Measurements from ENCODE around the gene GALR2.

GALR2 gene

DNA sequence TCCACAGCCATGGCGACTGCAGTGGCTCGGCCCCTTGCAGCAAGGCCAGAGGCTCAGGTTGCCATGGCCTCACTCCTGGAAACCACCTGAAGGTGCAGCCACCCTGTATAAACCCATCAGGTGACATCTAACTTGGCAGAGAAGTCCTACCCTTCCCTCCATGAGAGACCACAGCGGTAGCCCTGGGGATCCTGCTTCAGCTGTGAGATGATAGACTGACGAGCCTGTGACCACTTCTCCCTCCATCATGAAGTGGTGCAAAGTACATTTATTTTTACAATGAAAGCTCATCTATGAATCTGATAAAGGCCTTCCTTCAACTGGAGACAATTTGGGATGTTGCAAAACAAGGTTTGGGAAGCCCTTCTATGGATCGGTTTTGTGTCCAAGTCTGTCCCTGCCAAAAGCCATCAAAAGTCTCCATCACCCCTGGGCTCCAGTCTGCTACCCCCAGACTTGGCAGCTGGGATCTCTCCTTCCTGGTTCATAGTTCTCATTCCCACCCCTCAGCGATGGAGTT lies 6.2 kb downstream of the GALR2 start:
- no peak for DNase-seq

GRCh38 chr17:76081295-76082210 lies 7.0 kb downstream of the GALR2 start:
- no peak for DNase-seq

DNA sequence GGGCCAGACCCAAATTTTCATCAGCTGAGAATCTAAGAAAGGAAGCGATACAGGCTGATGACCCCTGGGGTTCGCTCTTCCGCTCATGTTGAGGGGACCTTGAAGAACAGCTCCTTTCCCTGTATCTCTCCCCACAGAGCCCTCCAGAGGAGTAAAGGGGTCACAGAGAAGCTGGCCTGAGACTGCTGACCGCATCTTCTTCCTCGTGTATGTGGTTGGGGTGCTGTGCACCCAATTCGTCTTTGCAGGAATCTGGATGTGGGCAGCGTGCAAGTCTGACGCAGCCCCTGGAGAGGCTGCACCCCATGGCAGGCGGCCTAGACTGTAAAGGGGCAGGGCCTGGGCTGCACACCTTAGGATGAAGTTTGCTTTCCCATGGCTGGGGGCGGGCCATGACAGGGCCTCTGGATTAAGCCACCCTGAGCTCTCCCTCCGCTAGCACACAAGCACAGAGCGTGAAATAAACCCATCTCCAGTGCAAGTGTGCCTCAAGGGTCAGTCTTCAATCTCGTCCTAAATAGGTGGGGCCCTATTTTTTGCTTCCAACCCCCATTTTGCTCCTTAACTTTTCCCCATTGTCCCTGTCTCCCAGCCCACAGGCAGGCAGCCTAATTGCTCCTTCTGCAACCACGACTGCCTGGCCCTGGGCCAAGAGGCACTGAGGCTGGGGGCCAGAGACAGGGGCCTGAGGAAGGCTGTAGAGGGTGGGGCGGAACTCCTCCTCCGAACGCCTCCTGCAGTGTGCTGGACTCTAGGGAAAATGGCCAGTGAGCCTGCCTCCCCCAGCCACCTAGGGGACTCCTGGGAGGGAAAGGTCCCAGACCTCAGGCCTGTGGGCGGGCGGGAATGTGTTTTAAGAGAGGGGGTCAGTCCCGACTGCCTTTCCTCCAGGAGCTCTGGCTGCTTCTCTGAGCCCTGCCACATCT lies 8.0 kb downstream of the GALR2 start:
- DNase-seq, result no peak

GRCh38 chr17:76083536-76084182 lies 9.1 kb downstream of the GALR2 start:
- DNase-seq, result no peak

DNA sequence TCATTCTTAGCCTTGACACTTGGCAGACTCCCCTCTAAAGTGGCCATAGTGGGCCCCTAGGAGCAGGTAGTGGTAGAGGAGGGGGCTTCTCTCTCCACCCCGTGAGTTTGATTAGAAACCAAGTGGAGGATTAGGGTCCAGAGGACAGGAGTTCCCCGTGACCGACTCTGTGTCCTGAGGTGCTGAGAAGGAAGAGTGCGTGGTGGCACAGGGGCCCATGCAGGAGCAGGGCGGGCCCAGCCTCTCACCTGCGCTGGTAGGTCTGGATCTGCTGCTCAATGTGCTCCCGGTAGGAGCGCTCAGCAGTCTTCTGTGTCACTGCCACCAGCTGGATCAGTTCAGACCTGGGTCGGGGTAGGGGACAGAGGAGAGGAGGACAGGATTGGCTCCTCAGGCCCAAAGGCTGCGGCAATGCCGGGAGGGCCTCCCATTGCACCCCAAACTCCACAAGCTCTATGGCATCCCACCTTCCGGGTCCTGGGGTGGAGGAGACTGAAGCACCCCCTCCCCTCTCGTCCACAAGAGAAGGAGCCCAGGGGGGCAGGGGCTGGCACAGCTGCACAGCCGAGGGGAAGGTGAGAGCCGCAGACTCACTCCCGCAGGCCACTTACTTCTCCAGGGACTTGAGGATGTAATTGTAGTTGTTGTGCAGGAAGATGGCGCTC lies 10.6 kb downstream of the GALR2 start:
- no peak for DNase-seq

DNA sequence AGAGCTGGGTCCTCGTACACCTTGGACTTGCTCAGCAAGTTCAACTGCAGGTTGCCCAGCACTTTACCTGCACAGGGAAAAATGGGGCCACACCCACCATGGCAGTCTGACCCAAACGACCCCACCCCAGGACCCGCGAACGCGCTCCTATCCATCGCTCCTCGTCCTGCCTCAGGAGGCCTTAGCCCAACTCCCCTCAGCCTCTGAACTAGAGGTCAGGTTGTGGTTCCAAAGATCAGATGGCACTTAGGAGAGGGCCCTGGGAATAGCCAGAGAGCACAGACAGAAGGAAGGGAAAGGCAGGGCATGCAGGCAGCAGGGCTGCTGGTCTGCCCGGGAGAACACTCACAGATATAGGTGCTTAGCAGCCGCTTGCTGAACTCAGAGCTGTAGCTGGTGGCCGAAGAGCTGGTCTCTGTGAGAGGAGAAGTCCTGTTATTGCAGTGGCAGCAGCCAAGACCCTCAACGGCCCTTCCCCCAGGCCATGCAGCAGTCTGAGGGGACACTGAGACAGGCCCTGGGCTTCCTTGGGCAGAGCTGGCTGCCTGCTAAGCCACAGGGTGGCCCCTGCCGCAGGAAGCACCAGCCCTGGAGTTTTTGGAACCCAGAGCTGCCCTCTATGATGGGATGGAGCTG lies 11.3 kb downstream of the GALR2 start:
- DNase-seq, result no peak

GRCh38 chr17:76086384-76086783 lies 11.8 kb downstream of the GALR2 start:
- no peak for DNase-seq

DNA sequence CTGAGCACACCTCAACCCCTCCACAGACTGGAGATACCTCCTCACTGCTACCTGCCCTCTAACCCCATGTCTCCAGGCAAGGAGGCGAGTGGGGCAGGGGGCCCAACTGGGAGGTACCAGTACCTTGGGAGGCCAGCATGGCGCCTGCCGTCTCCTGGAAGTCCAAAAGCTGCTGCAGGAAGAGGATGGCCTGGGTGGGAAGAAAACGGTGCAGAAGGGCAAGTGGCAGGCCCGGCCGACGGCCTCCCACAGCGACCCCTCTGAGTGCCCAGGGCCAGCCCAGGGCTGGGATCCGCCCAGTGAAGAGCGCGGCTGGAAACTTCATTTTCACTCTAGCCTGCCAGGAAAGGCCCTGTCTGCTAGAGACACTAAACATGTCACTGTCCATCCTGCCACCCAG lies 12.9 kb downstream of the GALR2 start:
- no peak for DNase-seq

- DNase-seq, result no peak
Measured at GRCh38 chr17:76088041-76088867, 13.7 kb downstream of the GALR2 start.

DNA sequence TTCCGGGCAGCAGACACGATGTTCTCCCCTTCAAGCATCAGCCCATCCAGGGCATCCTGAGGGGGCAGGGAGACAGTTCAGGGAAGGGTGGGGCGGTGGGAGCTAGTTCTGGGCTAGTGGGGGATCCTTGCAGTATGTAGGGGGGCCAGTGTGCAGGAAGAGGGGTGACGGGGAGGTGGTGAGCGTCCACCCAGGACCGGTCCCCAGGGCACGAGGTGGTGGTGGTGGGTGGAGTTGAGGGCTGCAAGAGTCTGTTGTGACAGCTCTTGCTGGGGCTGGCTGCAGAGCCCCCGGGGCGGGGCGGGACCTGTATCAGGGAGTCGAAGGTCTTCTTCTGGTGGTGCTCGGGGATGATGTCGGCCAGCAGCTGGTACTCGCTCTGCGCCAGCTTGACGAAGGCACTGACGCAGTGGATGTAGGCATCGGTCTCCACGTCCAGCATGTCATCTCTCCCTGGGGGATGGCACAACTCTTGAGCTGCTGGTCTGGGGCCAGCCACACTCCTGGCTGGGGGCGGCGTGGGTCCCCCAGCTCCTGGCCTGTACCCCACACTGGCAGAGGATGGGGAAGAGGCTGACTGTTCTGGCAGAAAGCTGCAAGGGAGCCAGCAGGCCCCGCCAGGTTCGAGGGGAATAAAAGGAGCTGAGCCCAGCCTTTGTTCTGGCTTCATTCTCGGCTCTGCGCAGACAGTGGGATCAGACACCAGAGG lies 14.4 kb downstream of the GALR2 start:
- no peak for DNase-seq

GRCh38 chr17:76089680-76090516 lies 15.3 kb downstream of the GALR2 start:
- DNase-seq, result no peak

- no peak for DNase-seq
Measured at GRCh38 chr17:76090517-76091129, 16.0 kb downstream of the GALR2 start.

DNA sequence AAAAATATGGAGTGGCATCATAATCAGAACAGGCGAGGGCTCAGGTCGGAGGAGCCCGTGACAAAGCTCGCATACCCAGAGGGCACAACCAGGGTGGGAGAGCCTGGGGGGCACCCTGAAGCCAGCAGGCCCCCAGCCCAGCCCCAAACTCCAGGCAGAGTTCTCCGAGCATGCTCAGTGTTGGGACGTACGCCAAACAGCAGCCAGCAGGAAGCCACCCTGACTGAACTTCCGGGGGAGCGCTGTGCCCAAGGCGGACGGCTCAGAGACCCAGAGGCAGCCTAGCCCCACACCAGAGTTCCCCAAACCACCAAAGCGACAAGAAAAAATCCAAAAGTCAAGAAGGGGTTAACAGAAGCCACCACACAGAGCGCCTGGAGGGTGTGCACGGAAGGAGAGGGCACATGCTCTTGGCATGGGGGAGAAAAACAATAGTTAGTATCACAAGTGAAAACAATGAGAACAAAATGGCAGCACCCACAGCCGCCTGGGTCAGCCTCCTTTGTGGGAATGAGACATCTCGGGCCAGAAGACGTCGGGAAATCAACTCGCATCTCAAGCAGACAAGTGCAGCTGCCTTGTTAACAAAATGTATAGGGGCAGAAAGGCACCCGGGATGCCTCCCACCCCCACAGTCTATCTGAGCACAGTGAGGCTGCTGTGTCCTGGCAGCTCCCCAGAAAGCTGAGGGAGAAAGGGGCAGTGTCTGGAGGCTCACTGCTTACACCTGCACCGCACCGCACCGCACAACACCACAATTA lies 17.1 kb downstream of the GALR2 start:
- DNase-seq, result no peak

GRCh38 chr17:76092526-76093413 lies 18.2 kb downstream of the GALR2 start:
- DNase-seq, result no peak

- DNase-seq, result no peak
Measured at GRCh38 chr17:76094046-76094445, 19.5 kb downstream of the GALR2 start.

DNA sequence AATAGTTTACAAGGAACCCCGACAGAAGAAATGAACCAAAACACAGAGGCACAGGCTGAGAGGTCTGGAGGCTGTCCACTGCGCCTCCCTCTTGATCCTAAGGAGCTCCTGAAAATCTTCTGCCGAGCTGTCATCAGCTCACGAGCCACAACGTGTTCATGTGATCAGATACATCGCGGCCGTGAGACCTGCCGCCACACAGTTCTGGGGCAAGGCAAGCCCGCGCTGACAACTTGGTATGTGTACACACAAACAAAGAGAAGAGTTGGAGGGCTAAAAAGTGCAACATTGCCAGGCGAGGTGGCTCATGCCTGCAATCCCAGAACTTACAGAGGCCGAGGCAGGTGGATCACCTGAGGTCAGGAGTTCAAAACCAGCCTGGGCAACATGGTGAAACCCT lies 21.4 kb downstream of the GALR2 start:
- DNase-seq, result no peak

DNA sequence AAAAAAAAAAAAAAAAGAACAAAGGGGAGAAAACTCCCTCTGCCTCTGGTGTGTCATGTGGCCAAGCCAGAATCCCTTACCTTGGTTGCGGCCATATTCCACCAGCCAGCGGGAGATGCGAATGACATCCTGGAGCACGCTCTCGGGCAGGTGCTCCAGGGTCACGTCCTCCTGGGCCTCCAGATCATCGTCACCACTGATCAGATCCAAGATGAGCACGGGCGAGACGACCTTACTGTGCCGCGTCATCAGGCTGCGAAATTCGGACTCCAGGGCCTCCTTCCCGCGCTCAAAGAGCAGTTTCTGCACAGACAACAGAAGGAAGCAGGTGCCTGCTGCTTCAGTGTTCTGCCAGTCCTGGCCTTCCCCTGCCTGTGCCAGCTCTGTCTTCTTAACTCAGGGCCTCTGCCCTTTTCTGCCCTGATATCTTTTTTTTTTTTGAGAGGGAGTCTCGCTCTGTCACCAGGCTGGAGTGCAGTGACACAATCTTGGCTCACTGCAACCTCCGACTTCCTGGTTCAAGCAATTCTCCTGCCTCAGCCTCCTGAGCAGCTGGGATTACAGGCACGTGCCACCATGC lies 23.2 kb downstream of the GALR2 start:
- DNase-seq, result no peak

Data from NCI-H1694 (cell line).